ENCODE data around the gene BSN. TPM values are rescaled to one million over a fixed set of nuclear protein-coding genes. Genes with fewer than 3 reads are reported as not detected.

BSN gene
- total and polyA plus RNA-seq, 2 donors (not counting 3 experiments of a cell fraction or from before 2014, with no cell fraction given): 0.04 to 0.27 TPM

- Histone ChIP-seq H3K4me2 (ENCODE audit: insufficient read depth, low read length) (no peak overlapping the region), H3K4me1 (ENCODE audit: control insufficient read depth, extremely low read depth, insufficient read depth, low read length) (peaks cover 6% of the 10 kb centered on the region), H4K20me1 (replicated peaks; ENCODE audit: control insufficient read depth, extremely low read depth, insufficient read depth, low read length) (no peaks in the 10 kb centered on the region), H3K9me3 (replicated peaks; ENCODE audit: control insufficient read depth, insufficient read depth, low read length) (no peaks in the 10 kb centered on the region), H3K9me1 (replicated peaks; ENCODE audit: control insufficient read depth, extremely low read depth, insufficient read depth, low read length) (no peaks in the 10 kb centered on the region), H3K4me3 (replicated peaks in 1 of 3; ENCODE audit: insufficient read depth in 1 of 3, low read depth in 1 of 3, low read length in 3 of 3) (no peak overlapping the region), H2AFZ (ENCODE audit: low read depth, low read length) (no peak overlapping the region), H3K27me3 (ENCODE audit: control insufficient read depth in 2 of 2, insufficient read depth in 2 of 2, low read length in 2 of 2) (peaks cover 15 to 16% of the 10 kb centered on the region in 2 experiments), H3K79me2 (ENCODE audit: control insufficient read depth, insufficient read depth, low read length) (no peaks in the 10 kb centered on the region), H3K9ac (replicated peaks; ENCODE audit: extremely low read depth, insufficient read depth, low read length) (no peak overlapping the region), H3K36me3 (ENCODE audit: control insufficient read depth in 2 of 2, extremely low read depth in 1 of 2, insufficient read depth in 2 of 2, low read length in 2 of 2) (no peaks in the 10 kb centered on the region), H3K27ac (ENCODE audit: insufficient read depth, low read depth, low read length) (no peak overlapping the region)
- DNase-seq (ENCODE audit: low read depth, low spot score): no peak
- BruUV-seq (replicated peaks): no TSS peak
- no peak for TF ChIP-seq JUN (IDR thresholded peaks at IDR 0.05; ENCODE audit: borderline replicate concordance, insufficient read depth, insufficient read length, low read depth)
- no peak for TF ChIP-seq MYC (IDR thresholded peaks at IDR 0.05; ENCODE audit: low read depth, low read length)
- TF ChIP-seq POLR2AphosphoS5 (IDR thresholded peaks at IDR 0.05; ENCODE audit: insufficient read depth, low read depth, low read length): no peak
- TF ChIP-seq FOS (IDR thresholded peaks at IDR 0.05; ENCODE audit: borderline replicate concordance, insufficient read depth, low read length): no peak
- no peak for TF ChIP-seq CTCF (IDR thresholded peaks at IDR 0.05; ENCODE audit: extremely low read depth in 1 of 2, insufficient read depth in 1 of 2, low read depth in 1 of 2, low read length in 2 of 2)
- intact Hi-C loops (cut with micrococcal nuclease) (loop anchor here (5.0 kb wide), 1 partner anchor 235 kb away; the partner anchor contains the start of gene IP6K1), dilution Hi-C loops (cut with MboI; ENCODE audit: extremely low pct_ligation_motif_present, low sequenced_read_pairs) (no loop called here)
- POLR2A ChIA-PET: no interaction called here
- no peak for FAIRE-seq
- CTCF ChIA-PET: interaction anchor here (1.7 to 4.0 kb wide), 2 partner anchors 12 to 119 kb away, joined by 5 to 23 read pairs; no protein-coding TSS in a partner anchor
Measured at GRCh38 chr3:49552087-49552486, 2.2 kb upstream of the BSN start.

- no peak for FAIRE-seq
- ChIA-PET POLR2A (interaction anchor here (1.1 kb wide), 1 partner anchor 13 kb away, joined by 3 read pairs; no protein-coding TSS in a partner anchor), CTCF (interaction anchor here (1.8 to 4.0 kb wide), 2 partner anchors 13 to 118 kb away, joined by 14 to 23 read pairs; no protein-coding TSS in a partner anchor)
- Histone ChIP-seq H3K9me3 (replicated peaks; ENCODE audit: control insufficient read depth, insufficient read depth, low read length) (no peaks in the 10 kb centered on the region), H3K27me3 (ENCODE audit: control insufficient read depth in 2 of 2, insufficient read depth in 2 of 2, low read length in 2 of 2) (peaks cover 14 to 18% of the 10 kb centered on the region in 2 experiments), H3K4me1 (ENCODE audit: control insufficient read depth, extremely low read depth, insufficient read depth, low read length) (peaks cover 6% of the 10 kb centered on the region), H2AFZ (ENCODE audit: low read depth, low read length) (no peak overlapping the region), H3K4me3 (replicated peaks in 1 of 3; ENCODE audit: insufficient read depth in 1 of 3, low read depth in 1 of 3, low read length in 3 of 3) (no peak overlapping the region), H3K9me1 (replicated peaks; ENCODE audit: control insufficient read depth, extremely low read depth, insufficient read depth, low read length) (no peaks in the 10 kb centered on the region), H3K79me2 (ENCODE audit: control insufficient read depth, insufficient read depth, low read length) (no peaks in the 10 kb centered on the region), H3K27ac (ENCODE audit: insufficient read depth, low read depth, low read length) (no peak overlapping the region), H3K4me2 (ENCODE audit: insufficient read depth, low read length) (peak overlapping the region; percentile 61), H3K36me3 (ENCODE audit: control insufficient read depth in 2 of 2, extremely low read depth in 1 of 2, insufficient read depth in 2 of 2, low read length in 2 of 2) (no peaks in the 10 kb centered on the region), H3K9ac (replicated peaks; ENCODE audit: extremely low read depth, insufficient read depth, low read length) (no peak overlapping the region), H4K20me1 (replicated peaks; ENCODE audit: control insufficient read depth, extremely low read depth, insufficient read depth, low read length) (no peaks in the 10 kb centered on the region)
- DNase-seq (ENCODE audit: low read depth, low spot score): no peak
- intact Hi-C loops (cut with micrococcal nuclease): loop anchor here (5.0 kb wide), 1 partner anchor 234 kb away; the partner anchor contains the start of gene IP6K1
- TF ChIP-seq MYC (IDR thresholded peaks at IDR 0.05; ENCODE audit: low read depth, low read length) (no peak), POLR2A (IDR thresholded peaks at IDR 0.05; ENCODE audit: low read depth, low read length) (no peak), CTCF (IDR thresholded peaks at IDR 0.05; ENCODE audit: extremely low read depth in 1 of 2, insufficient read depth in 1 of 2, low read depth in 1 of 2, low read length in 2 of 2) (no peak), FOS (IDR thresholded peaks at IDR 0.05; ENCODE audit: borderline replicate concordance, insufficient read depth, low read length) (no peak), POLR2AphosphoS5 (IDR thresholded peaks at IDR 0.05; ENCODE audit: insufficient read depth, low read depth, low read length) (no peak), GATA2 (IDR thresholded peaks at IDR 0.05; ENCODE audit: insufficient read depth, insufficient read length, low read depth, low read length) (no peak), MAX (IDR thresholded peaks at IDR 0.05; ENCODE audit: insufficient read depth, insufficient read length) (no peak), EZH2 (IDR thresholded peaks at IDR 0.05; ENCODE audit: borderline replicate concordance, low read depth, low read length, severe bottlenecking) (no peak), JUN (IDR thresholded peaks at IDR 0.05; ENCODE audit: borderline replicate concordance, insufficient read depth, insufficient read length, low read depth) (no peak)
- dilution Hi-C loops (cut with MboI; ENCODE audit: extremely low pct_ligation_motif_present, low sequenced_read_pairs): no loop called here
- no TSS peak for BruUV-seq (replicated peaks)
Measured at GRCh38 chr3:49553324-49553691, 969 bp upstream of the BSN start.

Data from endothelial cell of umbilical vein (primary cell).